DND-41 (cell line): Measurements from ENCODE around the gene CTNNAL1.

ENCODE experiments used
- CTCF ChIP-seq: IDR thresholded peaks from 2 replicates; pipeline ENCODE4 v1.5.1; 2012; ENCODE audit warnings: borderline replicate concordance, low read length, moderate library complexity, mild to moderate bottlenecking; ENCODE audit not compliant: poor library complexity, severe bottlenecking; ENCODE audit errors: extremely low read depth
- EZH2 ChIP-seq: IDR thresholded peaks from 3 replicates; pipeline ENCODE4 v1.6.1; 2012; ENCODE audit warnings: borderline replicate concordance, low read depth, mild to moderate bottlenecking, moderate library complexity, low read length, inconsistent platforms; ENCODE audit not compliant: severe bottlenecking

- TF ChIP-seq EZH2 (no peak), CTCF (no peak)
Observed at GRCh38 chr9:108913391-108913790, 99.9 kb downstream of the CTNNAL1 start.
